A673 (cell line): Measurements from ENCODE around the gene DDX42. TPM values are rescaled to one million over a fixed set of nuclear protein-coding genes. Genes with fewer than 3 reads are reported as not detected.

Experiments
- BruUV-seq: library from RNA; stranded (reverse); fragments of 400-500 nt; replicated peaks from 2 replicates; lab custom pipeline; 2021; lab: Mats Ljungman, UMichigan
- CTCF ChIA-PET: fragments of 300-600 bp; sonication (Branson Sonifier 250); formaldehyde crosslinking; loops from one replicate; lab custom pipeline; 2022; ENCODE audit warnings: antibody characterized with exemption; lab: Charles Lee
- POLR2A ChIA-PET: fragments of 300-600 bp; sonication (Branson Sonifier 250); formaldehyde crosslinking; loops from one replicate; lab custom pipeline; 2022; ENCODE audit warnings: antibody characterized with exemption; ENCODE audit not compliant: low non-redundant PET; lab: Charles Lee
- DNase-seq: peaks from one replicate; pipeline ENCODE4 v3.0.0-alpha.2; 2015; ENCODE audit warnings: low spot score
- H3K27ac ChIP-seq: fragments of 200-600 bp; sonication (generic); 2 replicates; pipeline ENCODE4 v1.5.1; 2016; ENCODE audit warnings: mixed run types, low read depth, mild to moderate bottlenecking, mixed read lengths, antibody characterized with exemption, low read length; ENCODE audit not compliant: poor library complexity, severe bottlenecking
- H3K27me3 ChIP-seq: fragments of 200-600 bp; sonication (generic); replicated peaks from 2 replicates; pipeline ENCODE4 v1.6.1; 2017; ENCODE audit warnings: mixed run types, low read depth, mild to moderate bottlenecking, mixed read lengths, antibody characterized with exemption, low read length; ENCODE audit not compliant: insufficient read depth, poor library complexity
- H3K36me3 ChIP-seq: fragments of 200-600 bp; sonication (generic); 2 replicates; pipeline ENCODE4 v1.6.1; 2016; ENCODE audit warnings: mixed run types, mild to moderate bottlenecking, mixed read lengths, antibody characterized with exemption, low read length; ENCODE audit not compliant: insufficient read depth, poor library complexity, severe bottlenecking
- H3K4me1 ChIP-seq: fragments of 200-600 bp; sonication (generic); 2 replicates; pipeline ENCODE4 v1.6.1; 2017; ENCODE audit warnings: mixed run types, mild to moderate bottlenecking, mixed read lengths, antibody characterized with exemption, low read length; ENCODE audit not compliant: insufficient read depth, poor library complexity, severe bottlenecking
- H3K4me3 ChIP-seq: fragments of 200-600 bp; sonication (generic); 2 replicates; pipeline ENCODE4 v1.5.1; 2016; ENCODE audit warnings: low read depth, mixed run types, mild to moderate bottlenecking, mixed read lengths, low read length; ENCODE audit not compliant: poor library complexity, severe bottlenecking
- H3K9me3 ChIP-seq: fragments of 200-600 bp; sonication (generic); 2 replicates; pipeline ENCODE4 v1.6.1; 2016; ENCODE audit warnings: mixed run types, low read depth, mild to moderate bottlenecking, mixed read lengths, antibody characterized with exemption, low read length; ENCODE audit not compliant: poor library complexity, severe bottlenecking
- CTCF ChIP-seq: fragments of 300-800, 200-600 bp; sonication (generic); conservative IDR thresholded peaks from 2 replicates; pipeline ENCODE4 v1.5.1; 2017; ENCODE audit warnings: low read depth, mild to moderate bottlenecking, antibody characterized with exemption, low read length, moderate library complexity, mixed read lengths
- EZH2 ChIP-seq: fragments of 200-600 bp; sonication (generic); IDR thresholded peaks from 2 replicates; pipeline ENCODE4 v1.6.1; 2017; ENCODE audit warnings: borderline replicate concordance, low read depth, mild to moderate bottlenecking, mixed read lengths, antibody characterized with exemption, low read length; ENCODE audit not compliant: poor library complexity, severe bottlenecking
- intact Hi-C: fragments of 100-400 bp; cut with micrococcal nuclease; formaldehyde crosslinking; loops from one replicate; pipeline ENCODE4 v1.10.0; 2022; ENCODE audit not compliant: unreplicated experiment
- total RNA-seq: library from RNA; stranded (reverse); gene quantifications from 2 replicates; pipeline ENCODE4 v1.2.3, GENCODE V29; 2021

The DDX42 gene
- total RNA-seq, 1 experiment from 2014 or later: 148 TPM

GRCh38 chr17:63762161-63763078 is 11.6 kb upstream of the DDX42 start:
- intact Hi-C loops: no loop called here
- CTCF ChIA-PET: no interaction called here
- Histone ChIP-seq H3K4me3 (no peak overlapping the region), H3K4me1 (no peaks in the 10 kb centered on the region), H3K27ac (no peak overlapping the region), H3K9me3 (no peaks in the 10 kb centered on the region), H3K27me3 (no peaks in the 10 kb centered on the region), H3K36me3 (peaks cover 75% of the 10 kb centered on the region)
- DNase-seq: no peak
- no TSS peak for BruUV-seq
- TF ChIP-seq EZH2 (no peak), CTCF (no peak)
- POLR2A ChIA-PET: interaction anchor here (0.6 kb wide), 1 partner anchor 20 kb away, joined by 4 read pairs; no protein-coding TSS in a partner anchor

- Histone ChIP-seq H3K9me3 (no peaks in the 10 kb centered on the region), H3K4me1 (no peaks in the 10 kb centered on the region), H3K27me3 (no peaks in the 10 kb centered on the region), H3K4me3 (no peak overlapping the region), H3K27ac (no peak overlapping the region), H3K36me3 (peaks cover 54% of the 10 kb centered on the region)
- intact Hi-C loops: no loop called here
- ChIA-PET CTCF (no interaction called here), POLR2A (no interaction called here)
- BruUV-seq: no TSS peak
- DNase-seq: no peak
- TF ChIP-seq CTCF: no peak
- no peak for TF ChIP-seq EZH2
Measured at GRCh38 chr17:63764716-63765115, 9.3 kb upstream of the DDX42 start.

- intact Hi-C loops: no loop called here
- Histone ChIP-seq H3K4me1 (no peaks in the 10 kb centered on the region), H3K4me3 (no peak overlapping the region), H3K9me3 (no peaks in the 10 kb centered on the region), H3K27ac (no peak overlapping the region), H3K27me3 (no peaks in the 10 kb centered on the region), H3K36me3 (peaks cover 40% of the 10 kb centered on the region)
- CTCF ChIA-PET: interaction anchor here (0.7 kb wide), 1 partner anchor 340 kb away, joined by 4 read pairs; no protein-coding TSS in a partner anchor
- no TSS peak for BruUV-seq
- DNase-seq: no peak
- POLR2A ChIA-PET: no interaction called here
- no peak for TF ChIP-seq CTCF
- no peak for TF ChIP-seq EZH2
Measured at GRCh38 chr17:63766754-63767153, 7.2 kb upstream of the DDX42 start.
